DOHH2 (cell line): ENCODE results near the gene C17orf114.

Experiments
- H3F3A ChIP-seq: fragments of 200-600 bp; sonication (generic), shearing (Covaris generic); 2 replicates; pipeline ENCODE4 v1.6.0; 2016; ENCODE audit warnings: antibody characterized with exemption, mild to moderate bottlenecking; ENCODE audit not compliant: control insufficient read depth, insufficient read depth
- H3K27ac ChIP-seq: fragments of 200-600 bp; sonication (generic); 2 replicates; pipeline ENCODE4 v1.5.1; 2014; ENCODE audit warnings: low read depth, mild to moderate bottlenecking, low read length, moderate library complexity
- H3K27me3 ChIP-seq: fragments of 200-600 bp; sonication (generic); 2 replicates; pipeline ENCODE4 v1.6.1; 2014; ENCODE audit warnings: mild to moderate bottlenecking, low read length, mixed read lengths; ENCODE audit not compliant: control insufficient read depth
- H3K36me3 ChIP-seq: fragments of 200-600 bp; sonication (generic); 2 replicates; pipeline ENCODE4 v1.6.1; 2014; ENCODE audit warnings: mild to moderate bottlenecking, low read length, moderate library complexity, mixed read lengths; ENCODE audit not compliant: control insufficient read depth
- H3K4me1 ChIP-seq: fragments of 200-600 bp; sonication (generic); 2 replicates; pipeline ENCODE4 v1.6.1; 2014; ENCODE audit warnings: mild to moderate bottlenecking, low read length, mixed read lengths; ENCODE audit not compliant: control insufficient read depth
- H3K4me2 ChIP-seq: fragments of 200-600 bp; sonication (generic); 2 replicates; pipeline ENCODE4 v1.6.0; 2014; ENCODE audit warnings: mild to moderate bottlenecking, low read length, moderate library complexity
- H3K4me3 ChIP-seq: fragments of 200-600 bp; sonication (generic); 2 replicates; pipeline ENCODE4 v1.5.1; 2014; ENCODE audit warnings: mild to moderate bottlenecking, low read length, mixed read lengths
- H3K79me2 ChIP-seq: fragments of 200-600 bp; sonication (generic); 2 replicates; pipeline ENCODE4 v1.6.1; 2014; ENCODE audit warnings: mild to moderate bottlenecking, low read length, mixed read lengths; ENCODE audit not compliant: control insufficient read depth
- H3K9me2 ChIP-seq: fragments of 200-600 bp; sonication (generic); replicated peaks from 2 replicates; pipeline ENCODE4 v1.6.1; 2014; ENCODE audit warnings: mild to moderate bottlenecking, low read length, mixed read lengths; ENCODE audit not compliant: control insufficient read depth
- H3K9me3 ChIP-seq: fragments of 200-600 bp; sonication (generic); 2 replicates; pipeline ENCODE4 v1.6.1; 2014; ENCODE audit warnings: antibody characterized with exemption, low read length, mixed read lengths; ENCODE audit not compliant: control insufficient read depth, insufficient read depth
- H4K20me1 ChIP-seq: fragments of 200-600 bp; sonication (generic); 2 replicates; pipeline ENCODE4 v1.6.0; 2014; ENCODE audit warnings: low read depth, mild to moderate bottlenecking, antibody characterized with exemption, low read length, moderate library complexity; ENCODE audit not compliant: control insufficient read depth, insufficient read depth
- CTCF ChIP-seq: fragments of 200-600 bp; sonication (generic); IDR thresholded peaks from one replicate; pipeline ENCODE4 v1.5.1; 2014; ENCODE audit warnings: antibody characterized with exemption, mild to moderate bottlenecking, low read depth, low read length; ENCODE audit not compliant: poor library complexity, severe bottlenecking
- EZH2phosphoT487 ChIP-seq: fragments of 200-600 bp; sonication (generic); IDR thresholded peaks from 2 replicates; pipeline ENCODE4 v1.6.1; 2017; ENCODE audit warnings: borderline replicate concordance, mild to moderate bottlenecking, antibody characterized with exemption, low read length, moderate library complexity, mixed read lengths

C17orf114 gene

GRCh38 chr17:4789951-4790704 lies 12.0 kb downstream of the C17orf114 start:
- Histone ChIP-seq H3K36me3 (no peaks in the 10 kb centered on the region), H3K9me3 (no peaks in the 10 kb centered on the region), H3F3A (peaks cover 4% of the 10 kb centered on the region; the same call in 1 of the 2 replicates), H3K4me2 (peak overlapping the region; percentile 91), H3K79me2 (no peaks in the 10 kb centered on the region), H3K4me1 (peaks cover 16% of the 10 kb centered on the region), H3K27me3 (peaks cover 15% of the 10 kb centered on the region), H3K4me3 (peak overlapping the region; percentile 78), H3K27ac (0 out of 2 replicates have a peak overlapping the region, but pooled peaks have one; percentile 14), H3K9me2 (no peaks in the 10 kb centered on the region), H4K20me1 (no peaks in the 10 kb centered on the region)
- TF ChIP-seq CTCF (peak; percentile 86), EZH2phosphoT487 (no peak)

- H3K4me2 ChIP-seq = peak overlapping the region; percentile 91
- H4K20me1 ChIP-seq = no peaks in the 10 kb centered on the region
- peaks cover 15% of the 10 kb centered on the region for H3K4me1 ChIP-seq
- no peaks in the 10 kb centered on the region for H3K9me2 ChIP-seq
- no peak overlapping the region for H3K27ac ChIP-seq
- H3F3A ChIP-seq = peaks cover 4% of the 10 kb centered on the region; the same call in 1 of the 2 replicates
- peak overlapping the region; percentile 78 for H3K4me3 ChIP-seq
- no peaks in the 10 kb centered on the region for H3K9me3 ChIP-seq
- H3K79me2 ChIP-seq = no peaks in the 10 kb centered on the region
- H3K36me3 ChIP-seq = no peaks in the 10 kb centered on the region
- H3K27me3 ChIP-seq = peaks cover 15% of the 10 kb centered on the region
- TF ChIP-seq EZH2phosphoT487 (no peak), CTCF (no peak)
Observed at GRCh38 chr17:4789701-4789950, 12.5 kb downstream of the C17orf114 start.

- H3K27ac ChIP-seq = no peak within 1 kb of the TSS
- H3K36me3 ChIP-seq = no peaks in the 10 kb centered on the region
- peaks cover 4% of the 10 kb centered on the region; the same call in 1 of the 2 replicates for H3F3A ChIP-seq
- TF ChIP-seq CTCF (no peak), EZH2phosphoT487 (no peak)
- no peaks in the 10 kb centered on the region for H3K9me3 ChIP-seq
- H3K4me2 ChIP-seq = peak within 1 kb of the TSS; percentile 91
- peak within 1 kb of the TSS; percentile 78 for H3K4me3 ChIP-seq
- H4K20me1 ChIP-seq = no peaks in the 10 kb centered on the region
- peaks cover 15% of the 10 kb centered on the region for H3K4me1 ChIP-seq
- peaks cover 15% of the 10 kb centered on the region for H3K27me3 ChIP-seq
- H3K9me2 ChIP-seq = no peaks in the 10 kb centered on the region
- H3K79me2 ChIP-seq = no peaks in the 10 kb centered on the region
Observed at GRCh38 chr17:4788807-4789700, 13.1 kb downstream of the C17orf114 start, which contains the start of gene GLTPD2. Gene GLTPD2, plus strand, starts transcription at chr17:4788964. Its CDS starts 48 bp downstream, at chr17:4789012.
